Measurements from ENCODE around the gene PLA2G4A. TPM values are rescaled to one million over a fixed set of nuclear protein-coding genes. Genes with fewer than 3 reads are reported as not detected.

PLA2G4A gene
- total RNA-seq, 1 experiment from 2014 or later = 0.39 TPM

DNA sequence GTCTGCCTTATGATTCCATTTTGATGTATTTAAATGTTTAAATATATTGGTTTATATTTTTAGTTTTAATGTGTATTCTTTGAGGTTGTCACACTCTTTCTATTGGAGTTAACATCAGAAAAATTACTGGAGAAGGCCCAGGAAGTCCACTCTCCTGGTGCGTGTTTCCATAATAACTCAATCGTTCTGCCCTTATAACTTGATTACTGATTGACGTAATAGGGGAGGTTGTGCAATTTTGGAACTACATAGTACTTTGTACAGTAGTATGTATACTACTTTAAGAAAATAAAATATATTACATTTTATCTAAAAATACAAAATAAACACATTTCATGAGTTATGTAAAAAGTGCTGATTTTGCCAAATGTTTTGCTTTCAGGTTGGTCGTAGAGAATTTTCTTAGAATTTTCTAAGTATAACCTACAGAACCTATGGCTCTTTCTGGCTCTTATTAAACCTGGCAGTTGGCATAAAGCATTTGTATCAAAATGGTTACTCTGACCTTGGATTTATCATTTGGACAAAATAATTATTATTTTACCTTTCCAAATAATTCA is 5.7 kb downstream of the PLA2G4A start:
- DNase-seq = no peak
- Mint-ChIP-seq H3K27ac (no peak overlapping the region), H3K27me3 (ENCODE audit: low read depth) (peaks cover 10% of the 10 kb centered on the region), H3K9me3 (no peaks in the 10 kb centered on the region), H3K4me1 (peaks cover 0 to under 1% of the 10 kb centered on the region in 2 experiments; a peak in 2 of 4 replicates), H3K4me3 (no peak overlapping the region), H3K36me3 (ENCODE audit: insufficient read depth in 1 of 3, low read depth in 3 of 3) (no peaks in the 10 kb centered on the region; a peak in 1 of 7 replicates)
- Histone ChIP-seq H3K4ac (ENCODE audit: low read depth, low read length) (no peak overlapping the region), H3K4me2 (ENCODE audit: insufficient read depth, insufficient read length, low read length) (no peak overlapping the region), H2BK12ac (ENCODE audit: insufficient read length, low read depth, low read length) (no peak overlapping the region), H2BK120ac (ENCODE audit: low read depth, low read length, poor library complexity, severe bottlenecking) (no peak overlapping the region), H3K23me2 (ENCODE audit: insufficient read length, low read depth, low read length, poor library complexity, severe bottlenecking) (no peaks in the 10 kb centered on the region), H4K5ac (ENCODE audit: insufficient read length, low read depth, low read length) (no peak overlapping the region), H3K9me3 (ENCODE audit: control insufficient read depth, low read depth, low read length) (no peaks in the 10 kb centered on the region), H3K18ac (ENCODE audit: insufficient read length, low read depth, low read length) (no peak overlapping the region), H3K79me1 (ENCODE audit: insufficient read depth, low read depth, low read length, poor library complexity, severe bottlenecking) (no peaks in the 10 kb centered on the region), H3K79me2 (ENCODE audit: insufficient read depth, low read length) (no peaks in the 10 kb centered on the region), H3K14ac (ENCODE audit: insufficient read depth, low read length) (no peak overlapping the region), H3K27me3 (ENCODE audit: insufficient read depth, low read length) (no peaks in the 10 kb centered on the region), H2BK5ac (ENCODE audit: insufficient read length, low read length) (no peak overlapping the region), H3K56ac (ENCODE audit: insufficient read length, low read depth, low read length) (no peak overlapping the region), H4K8ac (replicated peaks; ENCODE audit: insufficient read length, low read depth, low read length) (no peak overlapping the region), H3K9ac (ENCODE audit: extremely low read depth, insufficient read length, low read length) (no peak overlapping the region), H2AFZ (ENCODE audit: low read length) (no peak overlapping the region), H3T11ph (ENCODE audit: low read length) (no peak overlapping the region), H2BK20ac (ENCODE audit: low read depth, low read length, poor library complexity, severe bottlenecking) (no peak overlapping the region), H3K23ac (ENCODE audit: insufficient read length, low read depth, low read length) (no peak overlapping the region), H3K27ac (ENCODE audit: insufficient read length, low read depth, low read length) (no peak overlapping the region), H2AK5ac (ENCODE audit: insufficient read length, low read length) (no peak overlapping the region), H3K4me1 (ENCODE audit: insufficient read depth, low read length) (no peaks in the 10 kb centered on the region), H2BK15ac (ENCODE audit: low read depth, low read length) (no peak overlapping the region), H4K20me1 (ENCODE audit: control insufficient read depth, insufficient read depth, insufficient read length) (no peaks in the 10 kb centered on the region), H4K91ac (ENCODE audit: insufficient read length, low read depth, low read length) (no peak overlapping the region)
- TF ChIP-seq, protein P1, sequence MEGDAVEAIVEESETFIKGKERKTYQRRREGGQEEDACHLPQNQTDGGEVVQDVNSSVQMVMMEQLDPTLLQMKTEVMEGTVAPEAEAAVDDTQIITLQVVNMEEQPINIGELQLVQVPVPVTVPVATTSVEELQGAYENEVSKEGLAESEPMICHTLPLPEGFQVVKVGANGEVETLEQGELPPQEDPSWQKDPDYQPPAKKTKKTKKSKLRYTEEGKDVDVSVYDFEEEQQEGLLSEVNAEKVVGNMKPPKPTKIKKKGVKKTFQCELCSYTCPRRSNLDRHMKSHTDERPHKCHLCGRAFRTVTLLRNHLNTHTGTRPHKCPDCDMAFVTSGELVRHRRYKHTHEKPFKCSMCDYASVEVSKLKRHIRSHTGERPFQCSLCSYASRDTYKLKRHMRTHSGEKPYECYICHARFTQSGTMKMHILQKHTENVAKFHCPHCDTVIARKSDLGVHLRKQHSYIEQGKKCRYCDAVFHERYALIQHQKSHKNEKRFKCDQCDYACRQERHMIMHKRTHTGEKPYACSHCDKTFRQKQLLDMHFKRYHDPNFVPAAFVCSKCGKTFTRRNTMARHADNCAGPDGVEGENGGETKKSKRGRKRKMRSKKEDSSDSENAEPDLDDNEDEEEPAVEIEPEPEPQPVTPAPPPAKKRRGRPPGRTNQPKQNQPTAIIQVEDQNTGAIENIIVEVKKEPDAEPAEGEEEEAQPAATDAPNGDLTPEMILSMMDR (conservative IDR thresholded peaks at IDR 0.05) = no peak
- no CpG with 5 or more reads among the region's 4 CpGs for WGBS (ENCODE audit: extremely low coverage, insufficient read length, low lambda C conversion rate)
